Pons (tissue), 1 donor: ENCODE results near the gene CDHR3.
A peak's percentile ranks its signal among the peaks of the same experiment; 100 is the strongest.
"Not testable (repeated sequence)": the region's sequence is repeated elsewhere in the genome, so short reads cannot be mapped to it uniquely, and the experiment has no call there.

ENCODE experiments used
- DNase-seq: peaks from one replicate; pipeline ENCODE4 v3.0.0-alpha.2; 2016; ENCODE audit warnings: low spot score

Gene CDHR3

DNA sequence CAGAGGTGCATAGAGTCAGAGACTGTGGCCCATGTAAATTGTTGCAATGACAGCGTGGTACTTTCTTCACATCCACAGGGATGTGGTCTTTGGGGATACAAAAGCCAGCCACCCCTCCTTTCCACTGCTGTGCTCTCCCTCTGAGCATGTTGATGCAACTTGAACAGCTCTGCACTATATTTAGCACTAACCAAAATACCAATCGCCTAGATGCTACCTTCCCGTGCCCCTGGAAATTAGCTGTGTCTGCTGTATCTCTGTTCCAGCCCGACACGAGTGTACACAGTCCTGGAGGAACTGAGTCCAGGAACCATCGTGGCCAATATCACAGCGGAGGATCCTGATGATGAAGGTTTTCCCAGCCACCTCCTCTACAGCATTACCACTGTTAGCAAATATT, 38.1 kb downstream of the CDHR3 start:
- no peak for DNase-seq

DNA sequence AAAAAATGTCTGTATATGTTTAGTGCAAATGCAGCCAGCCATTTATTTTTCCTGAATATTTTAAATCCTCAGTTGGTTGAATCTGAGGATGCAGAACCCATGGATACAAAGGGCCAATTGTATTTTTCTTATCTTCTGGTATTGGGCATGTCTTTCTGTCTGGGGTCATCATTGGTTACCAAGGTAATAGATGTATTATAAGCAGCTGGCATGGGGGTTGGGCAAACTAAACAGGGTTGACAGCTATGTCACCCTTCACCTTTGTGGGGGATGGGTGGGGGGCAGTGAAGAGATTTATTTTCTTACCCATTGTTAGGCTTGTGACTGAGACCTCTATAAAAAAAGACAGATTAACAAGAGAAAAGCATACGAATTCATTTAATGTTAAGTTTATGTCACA, 38.8 kb downstream of the CDHR3 start:
- no peak for DNase-seq

DNA sequence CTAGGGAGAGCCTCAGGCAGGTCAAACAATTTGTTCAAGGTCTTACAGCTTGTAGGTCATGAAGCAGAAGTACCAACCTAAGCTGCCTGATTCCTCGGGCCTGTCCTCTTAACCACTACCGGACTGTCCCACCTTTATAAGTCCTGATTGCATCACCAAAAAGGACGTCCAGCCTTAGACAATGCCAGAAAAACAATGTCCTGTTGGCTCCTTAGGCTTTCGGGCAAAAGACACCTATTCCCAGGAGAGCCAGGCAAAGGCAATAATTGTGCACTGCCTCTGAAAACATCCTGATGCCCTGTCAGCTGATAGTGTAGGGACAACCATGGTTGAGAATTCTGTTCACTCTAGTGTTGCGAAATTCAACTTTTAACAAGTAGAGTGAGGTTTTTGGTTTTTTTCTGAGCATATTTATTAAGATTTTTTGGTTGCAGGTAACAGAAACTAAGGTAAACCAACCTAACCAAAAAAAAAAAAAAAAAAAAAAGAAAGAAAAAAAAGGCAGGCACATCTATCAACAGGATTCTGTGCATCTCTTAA, 40.5 kb downstream of the CDHR3 start:
- no peak for DNase-seq

DNA sequence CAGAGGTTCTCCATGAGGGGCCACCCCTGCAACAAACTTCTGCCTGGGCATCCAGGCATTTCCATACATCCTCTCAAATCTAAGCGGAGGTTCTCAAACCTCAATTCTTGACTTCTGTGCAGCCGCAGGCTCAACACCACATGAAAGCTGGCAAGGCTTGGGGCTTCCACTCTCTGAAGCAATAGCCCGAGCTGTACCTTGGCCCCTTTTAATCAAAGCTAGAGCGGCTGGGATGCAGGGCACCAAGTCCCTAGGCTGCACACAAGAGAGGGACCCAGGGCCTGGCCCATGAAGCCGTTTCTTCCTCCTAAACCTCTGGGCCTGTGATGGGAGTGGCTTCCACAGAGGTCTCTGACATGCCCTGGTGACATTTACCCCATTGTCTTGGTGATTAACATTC, 43.8 kb downstream of the CDHR3 start:
- DNase-seq: no peak

DNA sequence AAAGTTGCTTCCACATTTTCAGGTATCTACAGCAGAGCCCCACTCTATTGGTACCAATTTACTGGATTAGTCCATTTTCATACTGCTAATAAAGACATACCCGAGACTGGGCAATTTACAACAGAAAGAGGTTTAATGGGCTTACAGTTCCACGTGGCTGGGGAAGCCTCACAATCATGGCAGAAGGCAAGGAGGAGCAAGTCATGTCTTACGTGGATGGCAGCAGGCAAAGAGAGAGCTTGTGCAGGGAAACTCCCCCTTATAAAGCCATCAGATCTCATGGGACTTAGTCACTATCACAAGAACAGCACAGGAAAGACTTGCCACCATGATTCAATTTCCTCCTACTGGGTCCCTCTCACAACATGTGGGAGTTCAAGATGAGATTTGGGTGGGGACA, 44.7 kb downstream of the CDHR3 start:
- DNase-seq: not testable (repeated sequence)

DNA sequence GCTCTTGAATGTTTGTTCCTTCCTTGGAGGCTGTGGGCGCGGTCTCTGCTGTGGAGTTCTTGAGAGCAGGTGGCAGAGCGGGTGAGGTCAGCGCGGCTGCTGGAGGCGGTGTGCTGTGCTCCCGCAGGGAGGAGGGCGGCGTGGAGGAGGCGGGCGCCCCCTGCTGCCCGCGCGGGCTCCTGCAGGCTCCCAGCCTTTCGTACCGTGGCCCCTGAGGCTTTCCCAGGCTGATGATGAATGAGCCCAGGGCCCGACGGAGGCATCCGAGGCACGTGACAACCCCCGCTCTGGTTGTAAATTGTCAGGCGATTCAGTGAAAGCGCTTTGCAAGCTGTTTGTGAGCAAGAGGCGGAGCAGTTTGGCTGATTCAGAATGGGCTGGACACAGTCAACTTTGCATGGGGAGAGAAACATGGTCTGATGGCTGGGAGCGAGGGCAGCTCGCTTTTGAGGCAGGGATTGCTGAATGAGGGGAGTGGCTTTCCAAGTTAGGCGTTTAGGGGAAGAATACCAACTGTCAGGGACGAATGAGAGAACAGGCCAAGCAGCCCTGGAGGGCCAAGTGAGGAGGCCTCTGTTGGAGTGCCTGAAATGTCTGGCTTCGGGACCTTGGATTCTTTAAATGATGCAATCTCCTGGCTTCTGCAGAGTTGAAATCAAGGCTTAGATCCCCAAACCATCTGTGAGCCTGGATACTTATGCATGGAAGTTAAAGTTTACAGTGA, 46.6 kb downstream of the CDHR3 start:
- peak; percentile 69 for DNase-seq

DNA sequence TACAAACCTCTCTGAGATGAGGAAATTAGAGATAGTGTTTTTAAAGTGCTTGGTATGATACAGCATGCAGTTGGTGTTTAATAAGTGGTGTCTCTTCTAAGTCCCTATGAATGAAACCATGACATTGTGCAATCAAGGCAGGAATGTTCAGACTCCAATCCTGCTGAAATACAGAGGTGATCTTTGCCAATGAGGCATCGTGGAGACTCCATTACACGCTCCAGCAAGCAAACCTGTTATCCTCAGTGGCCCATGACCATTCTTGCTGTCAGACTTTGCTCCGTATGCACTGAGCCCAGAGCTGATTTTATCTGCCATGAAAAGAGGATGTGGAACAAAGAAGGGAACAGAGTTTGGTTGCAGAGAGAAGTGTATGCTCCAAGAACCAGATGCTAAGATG, 47.3 kb downstream of the CDHR3 start:
- DNase-seq: no peak

DNA sequence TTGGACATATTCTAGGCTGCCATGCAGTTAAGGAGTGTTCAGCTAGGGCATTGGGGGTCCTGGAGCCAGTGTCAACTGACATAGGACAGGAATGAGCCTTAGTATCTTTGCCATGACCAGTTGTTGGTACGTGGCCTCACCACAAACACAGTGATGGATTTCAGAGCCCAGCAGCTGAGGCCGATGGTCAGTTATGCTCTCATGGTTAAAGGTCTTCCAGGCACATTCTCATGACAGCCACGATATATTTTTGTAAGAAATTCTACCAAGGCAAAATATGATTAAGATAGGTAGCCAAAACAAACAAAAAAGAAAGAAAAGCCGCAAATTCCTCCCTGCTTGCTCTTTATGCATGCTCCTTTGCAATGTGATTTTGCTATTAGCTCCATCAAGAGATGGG, 47.8 kb downstream of the CDHR3 start:
- DNase-seq: no peak

DNA sequence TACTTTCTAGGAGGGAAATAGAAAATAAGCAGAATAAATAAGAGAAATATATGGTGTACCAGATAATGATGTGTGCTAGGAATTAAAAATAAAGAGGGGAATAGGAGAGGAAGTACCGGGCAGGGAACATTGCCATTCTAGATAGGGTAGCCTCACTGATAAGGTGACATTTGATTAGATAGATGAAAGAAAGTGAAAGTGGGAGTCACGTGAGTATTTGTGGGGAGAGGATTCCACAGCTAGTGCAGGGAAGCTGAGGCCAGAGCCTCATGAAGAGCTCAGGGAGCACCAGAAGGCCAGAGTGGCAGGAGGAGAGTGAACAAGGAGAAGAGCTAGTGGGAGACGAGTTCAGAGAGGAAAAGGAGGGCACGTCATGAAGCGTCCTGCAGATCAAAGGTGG, 49.1 kb downstream of the CDHR3 start:
- no peak for DNase-seq

DNA sequence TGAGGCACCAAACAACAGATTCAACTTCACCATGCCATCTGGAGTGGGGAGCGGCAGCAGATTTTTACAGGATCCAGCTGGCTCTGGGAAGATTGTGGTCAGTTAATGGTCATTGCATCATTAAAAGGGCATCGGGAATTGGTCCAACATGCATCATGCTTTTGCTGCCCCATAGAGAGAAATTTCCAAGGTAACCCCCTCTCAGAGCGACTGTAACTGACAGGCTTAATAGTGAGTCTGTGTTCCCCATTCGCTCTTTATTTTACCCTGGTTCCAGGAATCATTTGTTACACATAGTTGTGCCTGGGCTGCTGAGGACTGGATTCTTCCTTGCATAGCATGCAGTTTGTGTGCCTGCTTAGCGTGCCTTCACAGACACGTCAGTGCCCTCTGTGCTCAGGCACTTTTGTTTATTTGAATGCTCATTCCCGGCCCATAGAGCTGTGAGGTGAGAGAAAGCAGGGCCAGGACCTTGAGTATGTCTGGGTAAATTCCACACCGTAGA, 49.9 kb downstream of the CDHR3 start:
- no peak for DNase-seq

DNA sequence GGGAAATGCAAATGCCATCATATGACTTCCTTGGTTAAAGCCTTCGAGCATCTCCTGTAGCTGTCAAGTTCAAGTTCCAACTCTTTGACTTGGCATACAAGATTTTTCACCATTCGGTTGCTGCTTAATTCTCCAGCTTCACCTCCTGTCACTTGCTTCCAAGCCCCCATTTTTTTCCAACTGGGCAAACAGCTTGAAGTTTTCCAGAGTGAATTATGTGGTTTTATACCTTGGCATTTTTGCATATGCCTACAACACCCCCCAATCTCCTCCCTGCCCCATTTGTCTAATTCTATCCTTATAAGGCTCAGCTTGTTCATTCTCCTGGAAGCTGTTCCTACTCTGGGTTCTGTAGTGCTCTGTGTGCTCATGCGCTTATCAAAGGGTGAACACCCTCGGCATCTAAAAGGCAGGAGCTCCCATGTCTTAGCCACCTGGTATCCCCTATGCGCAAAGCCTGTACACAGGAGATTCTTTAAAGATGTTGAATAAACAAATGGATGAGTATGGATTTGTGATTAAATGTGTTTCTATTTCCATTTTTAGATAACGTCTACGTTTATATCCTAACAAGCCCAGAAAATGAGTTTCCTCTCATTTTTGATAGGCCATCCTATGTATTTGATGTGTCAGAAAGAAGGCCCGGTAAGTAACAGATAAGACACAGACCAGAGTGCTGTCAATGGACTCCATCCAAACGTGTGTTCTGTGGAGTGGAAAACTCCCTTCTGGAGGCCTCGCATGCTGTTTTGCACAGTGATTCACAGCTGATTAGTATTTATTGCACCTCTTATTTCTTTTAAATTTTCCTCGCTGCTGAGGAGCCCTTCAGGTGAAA, 52.5 kb downstream of the CDHR3 start:
- DNase-seq: no peak

DNA sequence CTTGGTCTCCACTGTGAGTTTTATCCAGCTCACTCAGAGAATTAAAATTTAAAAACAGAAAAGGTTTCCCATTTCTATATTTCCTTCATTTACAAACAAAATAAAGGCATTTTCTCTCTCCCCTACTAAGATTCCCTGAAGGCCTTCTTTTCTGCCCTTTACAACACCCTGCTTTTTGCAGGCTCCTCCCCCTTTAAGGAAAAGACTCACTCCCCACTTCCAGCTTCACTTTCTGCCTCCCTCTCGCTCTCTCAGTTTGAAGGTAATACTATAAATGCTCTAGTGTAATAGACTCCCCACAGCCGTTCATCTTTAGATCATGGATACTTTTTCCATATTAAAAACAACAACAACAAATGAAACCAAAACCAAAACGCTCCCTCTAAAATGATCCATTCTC, 53.3 kb downstream of the CDHR3 start:
- DNase-seq: no peak

DNA sequence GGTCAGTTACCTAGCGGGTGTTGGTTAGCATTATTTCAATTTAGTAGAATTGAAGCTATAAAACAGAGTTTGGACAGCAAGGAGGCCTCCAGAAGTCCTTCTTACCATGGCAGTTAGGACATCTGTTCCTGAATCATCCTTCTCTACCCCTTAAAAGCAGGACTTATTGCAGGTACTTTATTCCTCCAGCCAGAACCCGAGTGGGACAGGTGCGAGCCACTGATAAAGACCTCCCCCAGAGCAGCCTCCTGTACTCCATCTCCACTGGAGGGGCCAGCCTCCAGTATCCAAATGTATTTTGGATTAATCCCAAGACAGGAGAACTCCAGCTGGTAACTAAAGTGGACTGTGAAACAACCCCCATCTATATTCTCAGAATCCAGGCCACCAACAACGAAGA, 54.6 kb downstream of the CDHR3 start:
- DNase-seq: no peak

DNA sequence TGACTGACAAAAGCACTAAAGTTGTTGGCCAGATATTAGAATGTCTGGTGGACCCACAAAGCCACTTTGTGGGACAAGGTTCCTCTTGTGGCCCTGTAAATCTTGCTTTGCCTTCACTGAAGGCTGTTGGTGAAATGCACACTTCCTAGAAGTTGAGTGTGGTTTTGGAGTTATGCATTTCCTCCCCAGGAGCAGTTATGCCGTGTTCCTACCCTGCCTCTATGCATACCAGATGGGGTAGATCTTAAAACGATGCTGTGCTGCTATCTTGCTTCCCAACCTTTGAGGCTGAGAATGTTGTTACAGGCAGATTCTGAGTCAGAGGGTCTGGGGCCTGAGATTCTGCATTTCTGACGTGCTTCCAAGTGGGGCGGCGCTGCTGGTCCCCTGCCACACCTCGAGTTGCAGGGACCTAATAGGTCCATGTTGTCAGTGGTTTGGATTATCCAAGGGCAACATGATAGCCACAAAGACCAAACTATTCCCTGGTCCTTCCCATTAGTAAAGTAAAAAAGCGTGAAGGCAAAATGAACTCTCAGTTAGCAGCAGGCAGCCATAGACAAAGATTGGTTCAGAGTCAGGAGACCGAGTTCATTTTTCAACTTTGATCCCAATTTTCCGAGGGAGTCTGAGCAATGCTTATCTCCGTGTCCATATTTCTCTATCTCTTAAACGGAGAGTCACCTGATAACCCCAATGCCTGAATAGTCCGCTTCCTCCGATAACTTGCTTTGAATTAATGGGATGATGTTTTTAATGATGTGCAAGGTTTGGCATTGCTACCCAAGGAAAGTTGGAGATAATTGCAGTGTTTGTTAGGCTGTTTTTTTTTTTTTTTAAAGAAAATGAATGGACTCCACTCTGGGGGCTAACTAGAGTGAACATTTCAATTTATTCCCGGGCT, 55.8 kb downstream of the CDHR3 start:
- DNase-seq: no peak

DNA sequence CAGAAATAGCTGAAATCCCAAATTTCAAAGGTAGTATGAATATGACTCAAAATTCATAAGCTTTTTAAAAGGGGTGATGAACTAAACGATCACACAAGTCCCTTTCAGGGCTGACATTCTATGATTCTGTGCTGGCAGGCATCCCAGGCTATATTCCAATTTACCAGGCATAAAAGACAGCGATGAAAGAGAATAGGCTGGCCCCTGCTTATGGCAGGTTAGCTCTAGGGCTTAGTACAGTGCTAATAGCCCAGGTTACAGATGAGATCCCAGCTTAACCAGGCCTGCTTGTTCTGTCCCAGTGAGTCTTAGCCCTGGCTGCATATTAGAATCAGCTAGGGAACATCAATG, 56.4 kb downstream of the CDHR3 start:
- no peak for DNase-seq

DNA sequence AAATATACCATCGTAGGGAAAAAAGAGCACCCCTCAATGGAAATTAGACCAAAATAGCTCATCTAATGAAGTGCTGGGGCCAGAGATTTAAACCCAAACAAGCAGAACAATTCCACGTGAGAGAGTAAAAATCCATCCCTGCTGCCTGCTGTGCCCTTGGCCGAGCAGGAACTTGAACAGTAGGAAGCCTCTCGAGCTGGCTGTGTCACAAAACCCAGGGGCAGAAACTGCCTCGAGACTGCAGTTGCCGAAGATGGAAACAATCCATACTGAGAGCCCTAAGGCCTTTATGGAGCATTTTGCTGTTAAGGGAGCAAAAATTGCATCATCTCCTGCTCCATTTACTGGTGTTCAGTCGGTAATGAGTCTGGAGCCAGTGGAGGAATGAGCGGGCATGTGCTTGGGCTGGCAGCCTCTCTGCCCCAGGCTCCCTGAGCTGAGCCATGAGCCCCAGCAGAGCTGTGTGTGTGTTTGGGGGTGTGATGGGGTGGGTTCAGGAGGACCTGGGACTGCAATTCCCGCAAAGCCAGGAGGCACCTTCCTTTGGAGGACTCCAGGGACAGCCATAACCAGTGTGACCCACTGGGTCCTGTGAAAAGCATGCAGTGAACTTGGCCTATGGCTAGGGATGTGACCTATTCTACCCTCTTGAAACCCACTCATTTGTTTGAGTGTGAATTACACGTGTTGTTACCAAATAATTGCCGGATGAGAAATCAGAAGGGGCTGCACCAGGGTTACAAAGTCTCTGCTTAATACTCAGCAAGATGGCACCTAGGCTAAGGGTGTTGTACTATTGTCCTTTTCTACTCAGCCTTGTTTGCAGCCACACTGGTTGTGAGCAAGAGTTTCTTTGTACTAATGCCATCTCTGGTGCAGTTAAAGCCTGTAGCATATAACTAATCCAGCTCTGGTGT, 58.3 kb downstream of the CDHR3 start:
- DNase-seq: no peak

DNA sequence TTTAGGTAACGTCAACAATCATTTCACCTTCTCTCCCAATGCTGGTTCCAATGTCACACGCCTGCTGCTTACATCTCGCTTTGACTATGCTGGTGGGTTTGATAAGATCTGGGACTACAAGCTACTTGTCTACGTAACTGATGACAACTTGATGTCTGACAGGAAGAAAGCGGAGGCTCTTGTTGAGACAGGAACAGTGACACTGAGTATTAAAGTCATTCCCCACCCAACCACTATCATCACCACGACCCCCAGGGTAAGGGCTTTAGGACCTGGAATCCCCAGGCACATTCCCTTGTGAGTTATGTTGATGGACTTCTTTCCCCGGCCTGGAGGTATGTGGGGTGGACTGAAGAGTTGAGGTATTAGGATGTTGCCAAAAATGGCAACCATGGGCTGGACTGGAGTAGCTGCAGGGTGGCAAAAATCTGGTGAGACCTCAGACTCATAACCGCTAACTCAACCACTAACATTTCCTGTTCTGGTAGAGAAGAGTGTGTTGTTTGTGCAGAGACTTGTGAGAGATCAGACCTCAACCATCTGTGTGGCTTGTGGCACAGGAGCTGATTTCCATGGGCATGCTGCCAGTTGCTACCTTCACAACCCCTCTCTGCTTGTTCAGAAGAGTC, 59.2 kb downstream of the CDHR3 start:
- no peak for DNase-seq

DNA sequence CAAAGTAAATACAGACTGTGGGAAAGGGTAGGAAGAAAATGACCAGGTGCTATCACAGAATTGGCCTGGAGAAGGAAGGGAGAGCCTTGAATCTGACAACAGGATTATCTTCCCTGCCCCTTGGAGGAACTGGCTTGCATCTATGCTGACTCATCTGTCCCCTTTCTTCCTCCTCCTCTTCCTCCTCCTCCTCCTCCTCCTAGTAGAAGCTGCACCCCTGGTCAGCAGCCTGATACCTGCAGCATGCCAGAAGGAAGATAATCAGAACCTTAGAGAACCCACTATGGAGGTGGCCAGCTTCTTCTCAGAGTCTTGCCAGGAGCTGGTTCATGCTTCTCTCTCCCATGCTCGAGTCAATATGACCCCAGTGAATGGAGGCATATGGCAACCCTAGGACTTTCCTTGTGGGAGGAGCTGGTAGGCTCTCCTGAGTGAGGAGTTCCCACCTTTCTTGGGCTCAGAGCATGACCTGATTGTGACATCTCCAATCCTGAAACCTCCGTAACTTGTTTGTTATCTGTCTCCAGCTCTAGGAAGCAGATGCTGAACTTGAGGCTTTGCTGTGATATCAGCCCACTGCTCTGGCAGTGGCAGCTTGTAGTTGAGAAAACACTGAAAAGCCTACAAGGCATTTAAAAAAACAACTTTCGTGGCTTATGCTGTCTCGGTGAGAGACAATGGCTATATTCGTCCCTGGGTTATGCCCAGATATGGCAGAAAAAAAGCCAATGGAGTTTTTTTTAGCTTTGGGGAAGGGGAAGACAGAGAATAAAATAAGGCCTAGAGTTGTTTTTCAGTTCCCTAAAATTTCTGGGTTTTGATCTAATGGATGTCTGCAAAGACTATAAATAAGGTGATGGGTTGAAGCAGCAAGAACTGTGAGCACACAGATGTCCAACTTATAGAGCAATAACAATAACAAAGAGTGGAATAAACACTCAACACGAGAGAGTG, 60.6 kb downstream of the CDHR3 start:
- DNase-seq: peak; percentile 62

DNA sequence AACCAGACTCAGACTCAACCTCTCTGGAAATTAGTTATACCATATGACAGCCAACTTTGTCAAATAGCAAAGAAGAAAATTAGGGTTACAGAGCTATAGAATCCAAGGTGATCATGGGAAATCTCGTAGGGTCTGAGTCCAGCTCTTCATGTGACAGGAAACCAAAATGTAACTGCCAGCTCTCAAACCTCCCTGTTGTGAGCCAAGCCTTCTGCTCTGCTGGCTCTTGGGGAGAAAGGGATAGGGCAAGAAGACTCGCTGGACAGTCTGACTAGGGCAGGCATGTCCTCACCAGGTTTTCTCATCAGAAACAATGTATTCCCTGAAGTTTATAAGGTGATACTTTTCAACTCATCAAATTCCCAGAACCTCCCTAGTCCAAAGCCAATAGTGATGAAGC, 63.0 kb downstream of the CDHR3 start:
- DNase-seq: no peak
